GM15510 (cell line): ENCODE data around the gene HRH1.

Source experiments
- POLR2A ChIP-seq: IDR thresholded peaks from 3 replicates; pipeline ENCODE4 v1.6.1; 2011; ENCODE audit warnings: borderline replicate concordance; ENCODE audit not compliant: insufficient read length; ENCODE audit errors: extremely low read depth

Gene HRH1, protein sequence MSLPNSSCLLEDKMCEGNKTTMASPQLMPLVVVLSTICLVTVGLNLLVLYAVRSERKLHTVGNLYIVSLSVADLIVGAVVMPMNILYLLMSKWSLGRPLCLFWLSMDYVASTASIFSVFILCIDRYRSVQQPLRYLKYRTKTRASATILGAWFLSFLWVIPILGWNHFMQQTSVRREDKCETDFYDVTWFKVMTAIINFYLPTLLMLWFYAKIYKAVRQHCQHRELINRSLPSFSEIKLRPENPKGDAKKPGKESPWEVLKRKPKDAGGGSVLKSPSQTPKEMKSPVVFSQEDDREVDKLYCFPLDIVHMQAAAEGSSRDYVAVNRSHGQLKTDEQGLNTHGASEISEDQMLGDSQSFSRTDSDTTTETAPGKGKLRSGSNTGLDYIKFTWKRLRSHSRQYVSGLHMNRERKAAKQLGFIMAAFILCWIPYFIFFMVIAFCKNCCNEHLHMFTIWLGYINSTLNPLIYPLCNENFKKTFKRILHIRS

DNA sequence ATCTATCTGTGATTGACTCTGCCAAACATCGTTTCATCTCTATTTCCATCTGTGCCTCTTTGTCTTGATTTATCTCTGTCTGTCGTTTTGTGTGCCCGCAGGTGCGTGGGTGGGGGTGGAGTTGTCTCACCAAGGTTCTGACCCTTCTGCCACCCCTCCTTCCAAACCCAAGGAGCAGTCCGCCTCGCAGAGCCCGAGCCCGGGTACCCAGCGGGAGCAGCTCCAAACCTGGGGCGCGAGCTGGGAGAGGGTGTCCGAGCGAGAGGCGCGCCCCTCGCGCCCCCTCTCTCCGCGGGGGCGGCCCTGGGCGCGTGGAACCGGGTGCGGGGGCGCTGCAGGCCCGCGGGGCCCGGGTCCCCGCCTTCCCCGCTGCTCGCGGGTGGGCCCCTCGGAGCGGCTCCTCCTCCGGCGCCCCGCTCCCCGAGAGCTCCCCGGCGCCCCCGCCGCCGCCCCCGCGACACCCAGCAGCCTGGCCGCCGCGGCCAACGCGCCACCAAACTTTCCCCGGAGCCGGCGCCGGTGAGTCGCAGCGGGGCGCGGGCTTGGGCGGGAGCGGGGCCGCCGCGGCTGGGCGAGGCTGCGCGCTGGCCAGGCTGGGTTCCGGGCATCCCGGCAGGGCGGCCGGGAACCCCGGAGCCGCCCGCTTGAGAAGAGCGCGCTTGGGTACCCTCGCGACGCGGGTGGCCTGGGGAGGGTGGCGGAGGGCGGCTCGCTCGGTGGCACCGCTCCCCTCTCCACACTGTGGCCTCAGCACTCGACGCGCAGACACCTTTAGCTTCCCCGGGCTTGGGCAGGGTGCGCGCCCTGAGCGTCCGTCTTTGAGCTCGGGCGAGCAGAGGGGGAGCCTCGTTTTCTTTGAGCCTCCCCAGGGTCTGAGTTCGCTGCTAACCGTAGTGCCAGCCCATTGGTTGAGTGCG lies at the start of gene HRH1:
TSS of gene HRH1 (plus strand) at position 458 of the 917 bp plus-strand sequence. CDS start 104,545 bp downstream, outside the sequence.
- no peak for TF ChIP-seq POLR2A

DNA sequence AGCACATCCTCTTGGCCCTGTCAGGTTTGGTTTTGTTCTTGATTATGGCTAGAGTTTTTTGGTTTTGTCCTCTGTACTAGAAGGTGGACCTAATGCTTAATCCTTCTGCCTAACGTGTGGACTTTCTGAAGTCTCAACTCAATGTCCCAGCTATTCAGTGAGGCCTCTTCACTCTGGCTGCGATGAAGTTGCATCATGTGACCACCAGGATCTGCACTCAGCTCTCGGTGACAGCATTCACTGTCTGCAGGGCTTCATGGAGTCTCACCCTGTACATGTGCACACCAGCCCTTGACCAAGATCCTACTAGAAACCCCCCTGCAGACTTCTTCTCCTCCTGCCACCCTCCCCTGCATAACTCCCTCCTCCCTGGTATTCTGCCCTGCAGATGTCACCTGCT lies 38.7 kb upstream of the HRH1 start:
- no peak for TF ChIP-seq POLR2A

DNA sequence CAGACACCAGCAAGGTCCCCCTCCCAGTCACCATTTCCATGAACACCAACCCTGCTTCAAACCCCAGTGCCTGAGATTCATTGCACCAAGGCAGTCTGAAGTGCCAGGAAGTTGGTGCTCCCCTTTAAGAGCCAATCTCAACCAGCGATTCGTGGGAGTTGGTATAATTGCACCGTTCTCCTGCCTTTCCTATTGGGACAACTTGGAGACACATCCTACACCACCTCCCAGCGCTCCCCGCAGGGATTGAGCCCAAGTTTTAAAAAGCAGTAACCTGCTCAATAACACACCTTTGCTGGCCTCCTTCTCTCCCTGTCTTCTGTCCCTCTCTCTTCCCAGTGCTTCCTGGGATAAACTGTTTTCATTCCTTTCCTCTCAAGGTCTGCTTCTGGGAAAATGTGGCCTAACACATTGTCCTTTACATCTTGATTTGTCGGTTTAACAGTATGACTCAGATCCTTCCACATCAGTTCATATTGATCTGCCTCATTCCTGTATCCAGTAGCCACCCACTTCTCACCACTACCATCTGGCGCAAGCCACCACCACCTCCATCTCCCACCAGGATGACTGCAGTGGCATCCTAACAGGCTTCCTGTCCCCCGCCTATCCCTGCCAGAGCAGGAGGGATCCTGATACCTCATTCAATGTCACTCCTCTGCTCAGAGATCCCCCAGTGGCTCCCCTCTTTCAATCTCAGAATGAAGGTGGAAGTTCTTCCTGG lies 37.8 kb upstream of the HRH1 start:
- TF ChIP-seq POLR2A, result no peak

DNA sequence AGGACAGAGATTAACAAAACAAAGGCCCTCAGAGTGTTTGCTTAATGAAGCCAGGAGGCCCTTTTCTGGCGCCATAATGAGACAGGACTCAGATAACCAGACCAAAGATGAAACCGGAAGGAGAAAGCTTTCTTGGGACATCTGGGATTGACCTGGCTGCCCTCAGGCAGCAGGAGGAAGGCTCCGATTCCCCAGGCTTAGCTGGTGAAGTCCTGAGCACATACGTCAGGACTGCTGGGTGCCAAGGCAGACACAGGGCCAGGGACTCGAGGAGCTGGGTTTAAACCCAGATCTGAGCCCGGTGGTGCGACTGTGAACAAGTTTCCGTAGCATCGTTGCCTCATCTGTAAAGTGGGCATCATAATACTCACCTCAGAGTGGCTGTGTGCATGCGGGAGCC lies 36.7 kb upstream of the HRH1 start:
- no peak for TF ChIP-seq POLR2A

DNA sequence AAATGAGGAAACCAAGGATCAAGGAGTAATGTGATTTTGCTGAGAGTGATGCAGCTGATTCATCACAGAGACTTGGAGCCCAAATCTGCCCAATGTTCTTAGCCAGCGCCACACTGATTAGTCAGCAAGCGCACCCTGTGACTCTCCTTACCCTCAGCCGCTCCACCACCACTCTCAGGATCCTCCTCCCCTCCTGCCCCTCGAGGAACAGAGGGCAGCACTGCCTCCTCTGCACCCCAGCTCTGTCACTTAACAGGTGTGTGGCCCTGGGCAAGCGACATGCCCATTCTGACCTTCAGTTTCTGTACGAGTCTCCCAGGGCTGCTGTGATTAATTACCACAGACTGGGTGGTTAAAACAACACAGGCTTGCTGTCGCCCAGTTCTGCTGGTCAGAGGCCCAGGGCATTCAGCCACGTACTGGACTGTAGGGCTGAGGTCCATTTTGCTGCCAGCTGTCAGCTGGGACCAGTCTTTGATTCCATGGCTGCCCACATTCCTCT lies 36.1 kb upstream of the HRH1 start:
- no peak for TF ChIP-seq POLR2A

DNA sequence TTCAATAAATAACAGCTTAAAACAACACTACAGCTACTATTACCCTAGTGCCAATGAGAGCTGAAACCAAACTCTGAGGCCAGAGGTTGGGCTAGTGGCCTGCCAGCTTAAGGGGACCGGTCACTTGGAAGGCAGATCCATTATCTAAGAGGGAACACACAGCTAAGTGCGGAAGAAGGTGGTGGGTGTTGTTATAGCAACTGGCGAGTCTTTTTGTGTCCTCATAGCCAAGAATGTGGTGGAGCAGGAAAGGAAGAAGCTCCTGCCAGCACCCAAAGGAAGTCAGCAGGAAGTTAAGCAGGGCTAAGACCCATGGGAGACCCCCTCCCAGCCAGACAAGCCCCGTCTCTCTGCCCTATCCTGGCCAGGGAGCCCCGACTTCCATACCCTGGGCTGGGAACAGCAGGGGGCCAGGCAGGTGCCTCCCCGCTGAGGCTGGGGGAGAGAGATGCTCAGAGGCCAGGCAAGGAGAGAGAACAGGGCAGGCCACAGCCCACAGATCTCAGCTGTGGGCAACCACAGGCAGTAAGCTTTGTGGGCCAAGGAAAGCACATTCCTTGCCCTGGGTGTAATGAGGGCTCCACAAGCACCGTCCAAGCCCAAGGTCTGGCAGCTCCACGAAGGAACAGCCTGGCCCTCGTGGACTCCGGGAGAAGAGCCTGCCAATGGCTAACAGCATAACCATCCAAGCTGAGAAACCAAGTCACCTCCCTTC lies 34.0 kb upstream of the HRH1 start:
- TF ChIP-seq POLR2A, result no peak

DNA sequence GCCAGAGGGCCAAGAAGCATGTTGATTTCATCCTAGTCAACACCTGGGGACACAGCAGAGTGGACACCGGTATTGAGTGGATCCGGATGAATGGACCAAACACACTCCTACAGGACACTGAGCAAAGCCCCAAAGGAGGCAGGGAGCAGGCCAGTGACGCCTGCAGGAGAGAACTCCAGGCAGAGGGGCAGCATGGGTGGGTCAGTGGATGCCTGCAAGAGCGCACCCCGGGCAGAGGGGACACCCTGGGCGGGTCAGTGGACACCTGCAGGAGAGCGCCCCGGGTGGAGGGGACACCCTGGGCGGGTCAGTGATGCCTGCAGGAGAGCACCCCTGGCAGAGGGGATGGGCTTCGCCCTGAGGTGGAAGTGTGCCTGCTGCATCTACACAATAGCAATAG lies 27.6 kb upstream of the HRH1 start:
- no peak for TF ChIP-seq POLR2A

DNA sequence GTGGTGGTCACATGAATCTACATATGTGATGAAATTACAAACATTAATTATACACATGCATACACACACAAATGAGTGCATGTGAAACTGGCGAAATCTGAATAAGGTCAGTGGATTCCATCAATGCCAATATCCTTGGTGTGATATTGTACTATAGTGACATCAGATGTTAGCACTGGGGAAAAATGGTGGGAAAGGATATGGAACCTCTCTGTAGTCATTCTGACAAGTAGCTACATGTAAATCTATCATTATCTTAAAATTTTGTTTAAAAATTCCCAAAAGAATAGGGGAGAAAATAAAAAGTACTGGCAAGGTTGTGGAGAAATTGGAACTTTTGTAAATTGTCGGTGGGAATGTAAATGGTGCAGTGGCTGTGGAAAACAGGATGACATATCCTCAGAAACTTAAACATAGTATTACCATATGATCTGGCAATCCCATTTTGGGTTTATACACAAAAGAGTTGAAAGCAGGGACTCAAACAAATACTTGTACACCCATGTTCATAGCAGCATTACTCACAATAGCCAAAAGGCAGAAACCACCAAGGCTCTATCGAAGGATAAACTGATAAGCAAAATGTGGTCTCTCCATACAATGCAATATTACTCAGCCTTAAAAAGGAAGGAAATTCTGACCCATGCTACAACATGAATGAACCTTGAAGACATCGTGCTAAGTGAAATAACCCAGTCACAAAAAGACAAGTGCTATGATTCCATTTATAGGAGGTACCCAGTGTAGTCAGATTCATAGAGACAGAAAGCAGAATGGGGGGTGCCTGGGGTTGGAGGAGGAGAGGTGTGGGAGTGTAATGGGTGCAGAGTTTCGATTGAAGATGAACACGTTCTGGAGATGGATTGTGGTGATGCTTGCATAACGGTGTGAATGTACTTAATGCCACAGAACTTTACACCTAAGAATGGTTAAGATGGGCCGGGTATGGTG lies 25.3 kb upstream of the HRH1 start:
- no peak for TF ChIP-seq POLR2A

DNA sequence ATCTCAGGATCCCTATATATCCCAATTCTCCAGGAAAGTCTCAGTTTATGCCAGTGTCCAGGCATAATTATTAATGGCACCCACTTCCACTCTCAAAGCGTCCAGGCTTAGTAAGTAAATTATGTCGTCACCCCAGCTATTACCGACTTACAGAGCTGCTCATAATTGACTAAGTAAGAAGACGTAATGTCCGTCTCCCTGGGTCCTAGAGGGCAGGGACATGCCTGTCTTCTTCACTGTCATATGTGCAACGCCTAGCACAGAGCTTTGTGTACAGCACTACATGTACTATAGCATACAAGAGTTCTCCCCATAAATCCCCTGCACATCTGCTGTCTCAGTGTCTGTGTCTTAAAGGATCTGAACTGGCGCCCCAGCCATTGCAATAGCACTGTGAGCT lies 23.9 kb upstream of the HRH1 start:
- no peak for TF ChIP-seq POLR2A

DNA sequence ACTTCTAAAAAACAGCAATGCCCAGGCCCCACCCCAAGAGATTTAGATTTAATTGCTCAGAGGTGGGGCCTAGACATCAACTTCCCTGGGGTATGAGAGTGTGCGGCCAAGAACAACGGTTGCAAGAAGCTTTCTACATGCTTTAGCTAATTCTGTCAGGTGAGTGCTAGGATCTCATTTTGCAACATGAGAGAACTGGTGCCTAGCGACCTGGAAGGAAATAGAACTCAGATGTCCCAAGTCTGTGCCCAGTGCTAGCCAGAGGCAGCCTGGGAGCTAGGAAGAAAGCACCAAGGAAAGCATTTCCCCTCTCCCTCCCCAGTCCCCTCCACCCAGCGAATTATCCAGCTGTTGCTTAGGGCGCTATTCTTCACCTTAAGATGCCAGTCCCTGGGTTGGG lies 22.9 kb upstream of the HRH1 start:
- TF ChIP-seq POLR2A, result no peak

DNA sequence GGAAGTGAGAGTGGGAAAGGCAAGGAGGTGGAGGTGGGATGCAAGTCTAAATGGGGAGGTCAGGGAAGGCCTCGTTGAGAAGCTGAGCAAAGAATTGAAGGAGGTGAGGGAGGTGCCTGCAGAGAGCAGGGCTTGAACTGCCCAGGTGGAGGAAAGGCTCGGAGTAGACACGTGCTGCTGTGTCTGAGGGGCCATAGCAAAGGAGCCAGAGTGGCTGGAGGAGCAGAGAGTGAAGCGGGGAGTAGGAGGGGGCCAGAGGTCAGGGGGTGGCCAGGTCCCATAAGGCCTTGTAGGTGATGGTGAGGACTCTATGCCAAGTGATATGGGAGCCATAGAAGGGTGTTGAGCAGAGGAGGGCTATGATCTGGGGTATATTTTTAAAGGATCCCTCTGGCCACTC lies 21.4 kb upstream of the HRH1 start:
- TF ChIP-seq POLR2A, result no peak

DNA sequence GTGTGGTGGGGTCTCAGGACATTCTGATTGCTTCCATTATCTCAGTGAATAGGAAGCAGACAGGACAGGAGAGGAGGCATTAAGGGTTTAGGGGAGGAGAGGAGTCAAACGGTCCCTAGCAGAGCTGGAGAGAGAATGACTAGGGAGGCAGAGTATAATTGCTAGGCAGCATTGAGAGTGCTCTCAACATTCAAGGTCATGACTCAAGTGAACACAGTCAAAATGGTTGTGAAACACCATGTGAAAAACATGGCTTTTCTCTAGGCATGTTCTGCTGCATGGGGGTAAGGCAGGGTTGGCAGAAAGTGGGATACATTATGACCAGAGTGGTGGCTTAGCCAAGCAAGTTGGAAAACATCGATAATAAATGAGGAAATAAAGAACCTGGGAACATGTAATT lies 19.5 kb upstream of the HRH1 start:
- TF ChIP-seq POLR2A, result no peak

DNA sequence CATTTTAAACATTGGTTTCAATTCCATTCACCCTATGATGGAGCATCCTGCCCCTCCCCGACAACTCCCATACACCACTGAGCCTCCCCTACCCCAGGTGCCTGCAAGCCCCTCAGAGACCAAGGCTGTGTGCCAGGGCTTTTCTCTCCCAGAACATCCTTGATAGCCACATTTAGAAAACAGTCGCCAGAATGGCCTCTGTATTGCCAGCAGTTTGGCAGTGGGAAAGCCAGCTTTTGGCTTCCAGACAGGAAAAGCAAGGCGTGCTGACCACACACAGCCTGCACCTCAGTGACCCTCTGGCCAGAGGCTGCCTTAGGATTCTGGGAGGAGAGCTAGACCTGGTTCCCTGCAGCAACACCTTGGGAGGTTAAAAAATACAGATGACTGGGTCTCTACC lies 18.2 kb upstream of the HRH1 start:
- TF ChIP-seq POLR2A, result no peak

DNA sequence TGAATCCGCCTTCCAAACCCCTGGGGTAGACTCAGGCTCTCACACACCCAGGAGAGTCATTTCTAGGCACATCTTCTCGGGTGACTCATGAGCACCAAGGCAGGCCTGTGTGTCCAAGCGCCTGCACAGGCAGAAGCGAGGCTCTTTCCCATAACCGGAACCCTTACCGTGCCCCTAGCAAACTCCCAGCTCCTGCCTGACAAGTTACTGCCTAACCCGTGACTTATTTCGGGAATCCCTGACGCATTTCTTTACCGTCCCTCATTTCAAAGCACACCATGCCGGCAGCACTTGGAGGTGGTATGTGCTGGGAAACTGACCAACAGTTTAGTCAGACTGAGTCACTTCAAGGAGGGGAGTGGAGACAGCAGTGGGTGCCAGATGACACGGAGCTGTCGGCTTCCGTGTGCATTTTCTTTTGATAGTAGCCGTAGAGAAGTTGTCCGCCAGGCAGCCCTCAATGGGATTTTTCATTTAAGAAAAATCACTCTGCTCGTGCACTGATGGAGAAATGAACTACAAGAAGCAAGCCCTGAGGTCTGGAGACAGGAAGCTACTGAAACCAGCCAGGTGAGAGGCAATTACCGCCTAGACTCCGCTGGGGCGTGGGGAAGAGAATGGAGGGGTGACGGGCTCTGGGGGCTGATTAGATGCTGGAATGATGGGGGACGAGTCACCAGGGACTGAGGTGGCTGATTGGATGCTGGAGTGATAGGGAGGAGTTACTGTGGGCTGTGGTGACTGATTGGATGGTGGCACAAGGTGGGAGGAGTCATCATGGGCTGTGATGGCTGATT lies 17.3 kb upstream of the HRH1 start:
- no peak for TF ChIP-seq POLR2A
